NCI-H748 treated with DMSO at 0.1 percent for 48 hours (cell line): ENCODE data around the gene TEKT1.

Experiments used
- DNase-seq: peaks from one replicate; lab custom pipeline; 2025; lab: John Stamatoyannopoulos, UW

The TEKT1 gene

DNA sequence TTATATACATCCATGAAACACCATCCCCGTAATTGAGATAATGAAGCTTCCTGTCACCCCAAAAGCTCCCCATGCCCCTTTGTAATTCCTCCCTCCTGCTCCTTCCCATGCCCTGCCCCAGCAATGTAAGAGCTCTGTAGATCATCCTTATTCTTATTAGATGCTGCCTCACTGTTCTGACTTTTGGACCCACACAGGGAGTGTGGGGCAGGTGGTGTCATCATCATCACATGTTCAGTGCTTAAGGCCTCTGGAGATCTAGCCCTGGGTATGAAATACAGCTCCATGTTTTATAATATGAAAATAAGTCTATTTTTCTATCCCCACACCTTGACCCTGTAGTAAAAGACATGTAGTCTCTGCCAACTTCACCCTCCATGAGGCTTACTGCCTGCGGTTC lies 73.8 kb downstream of the TEKT1 start:
- DNase-seq: no peak

DNA sequence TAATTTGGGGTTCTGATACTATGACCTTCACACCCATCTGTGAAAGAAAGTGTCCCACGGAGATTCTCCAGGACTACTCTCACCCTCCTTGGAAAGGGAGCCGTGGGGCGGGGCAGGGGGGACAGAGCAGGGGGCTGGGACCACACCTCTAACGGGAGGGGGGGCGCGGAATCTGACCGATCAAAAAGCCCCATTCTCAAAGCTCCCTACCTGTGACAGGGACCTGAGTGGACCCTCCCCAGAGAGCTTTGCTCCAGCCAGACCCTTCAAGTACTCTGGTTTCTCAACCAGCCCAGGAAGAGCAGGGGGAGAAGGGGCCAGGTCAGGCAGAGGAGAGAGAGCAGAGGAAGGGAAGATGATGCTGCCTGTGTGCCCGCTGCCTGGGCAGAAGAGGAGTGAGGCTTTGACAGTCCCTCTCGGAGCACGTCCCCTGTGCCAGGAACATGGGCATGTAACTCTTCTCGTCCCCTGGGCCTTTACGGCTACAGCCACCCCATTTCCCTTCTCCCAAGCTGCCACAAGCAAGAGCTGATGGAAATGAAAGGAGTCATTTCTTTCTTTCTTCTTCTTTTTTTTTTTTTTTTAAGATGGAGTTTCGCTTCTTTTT lies 75.0 kb downstream of the TEKT1 start:
- DNase-seq: no peak

GRCh38 chr17:6755731-6756184 lies 75.8 kb downstream of the TEKT1 start, which contains the start of gene XAF1:
XAF1 (plus strand) TSS chr17:6756046; CDS start chr17:6756079, 33 bp downstream.
- no peak for DNase-seq

GRCh38 chr17:6755281-6755680 lies 76.2 kb downstream of the TEKT1 start:
- DNase-seq: no peak

DNA sequence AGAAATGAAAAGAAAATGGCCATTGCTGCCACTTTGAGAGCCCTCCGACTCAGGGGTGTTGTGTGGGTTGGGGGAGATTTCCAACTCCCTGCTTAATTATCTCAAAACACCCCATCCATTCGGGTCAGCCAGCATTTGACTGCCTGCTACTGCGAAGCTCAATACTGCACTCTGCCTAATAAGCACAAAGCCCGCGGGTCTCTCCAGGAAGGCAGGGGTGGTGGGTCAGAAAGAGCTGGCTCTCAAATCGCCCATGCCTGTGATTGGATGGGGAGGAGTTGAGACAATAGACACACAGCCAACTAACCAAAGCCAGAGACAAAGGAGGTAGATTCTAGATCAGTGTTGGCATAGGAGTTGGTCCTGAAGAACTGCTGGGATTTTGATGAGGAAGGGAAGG lies 78.0 kb downstream of the TEKT1 start:
- no peak for DNase-seq

DNA sequence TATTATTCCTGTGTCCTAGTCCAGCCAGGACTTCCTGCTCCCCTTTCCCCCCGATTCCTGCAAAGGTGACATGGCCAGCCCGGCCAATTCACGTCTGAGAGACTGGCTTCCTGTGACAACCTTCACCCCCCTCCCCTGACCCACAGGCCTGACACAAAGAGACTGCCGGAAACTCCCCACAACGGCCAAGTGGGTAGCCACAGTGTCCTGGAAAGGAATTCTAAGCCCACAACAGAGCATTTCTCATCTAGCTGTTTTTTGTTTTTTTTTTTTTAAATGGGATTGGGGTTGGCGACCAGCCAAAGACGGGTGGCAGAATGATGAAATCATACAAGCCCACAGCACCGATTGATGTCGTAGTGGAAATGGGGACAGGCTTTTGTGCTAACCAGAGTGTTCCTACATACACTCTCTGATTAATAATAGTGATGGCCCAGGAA lies 78.5 kb downstream of the TEKT1 start:
- DNase-seq: no peak

DNA sequence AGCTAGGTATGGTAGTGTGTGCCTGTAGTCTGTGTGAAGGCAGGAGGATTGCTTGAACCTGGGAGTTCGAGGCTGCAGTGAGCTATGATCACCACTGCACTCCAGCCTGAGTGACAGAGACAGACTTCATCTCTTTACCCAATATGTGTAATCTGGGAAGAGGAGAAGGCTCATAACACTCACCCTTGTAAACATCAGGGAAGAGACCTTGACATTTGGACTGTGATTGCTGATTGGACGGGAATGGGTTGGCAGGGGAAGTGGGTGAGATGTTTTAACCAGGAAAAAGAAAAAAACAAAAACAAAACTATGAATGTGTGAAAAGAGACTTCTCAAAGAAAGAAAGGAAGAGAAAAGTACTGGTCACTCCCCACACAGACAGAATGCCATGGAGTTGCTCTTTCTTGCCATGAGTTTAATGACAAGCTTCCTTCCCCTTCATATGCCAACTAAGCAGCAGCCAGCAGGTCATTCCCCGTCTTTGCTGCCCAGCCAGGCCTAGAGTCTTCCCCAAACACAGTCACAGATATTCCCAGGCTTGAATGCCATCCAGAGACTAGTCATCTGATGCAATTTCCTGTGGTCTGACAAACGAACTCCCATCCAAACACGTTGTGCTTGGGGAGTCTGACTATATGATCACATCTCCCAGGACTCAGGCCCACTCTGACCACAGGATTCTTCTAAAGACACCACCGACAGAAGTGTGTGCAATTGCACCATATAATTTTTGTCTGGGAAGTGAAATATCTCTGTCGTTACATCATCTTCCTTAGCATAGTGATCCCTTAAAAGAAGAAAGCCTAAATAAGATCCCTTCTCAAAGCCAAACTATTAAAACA lies 79.2 kb downstream of the TEKT1 start:
- no peak for DNase-seq

DNA sequence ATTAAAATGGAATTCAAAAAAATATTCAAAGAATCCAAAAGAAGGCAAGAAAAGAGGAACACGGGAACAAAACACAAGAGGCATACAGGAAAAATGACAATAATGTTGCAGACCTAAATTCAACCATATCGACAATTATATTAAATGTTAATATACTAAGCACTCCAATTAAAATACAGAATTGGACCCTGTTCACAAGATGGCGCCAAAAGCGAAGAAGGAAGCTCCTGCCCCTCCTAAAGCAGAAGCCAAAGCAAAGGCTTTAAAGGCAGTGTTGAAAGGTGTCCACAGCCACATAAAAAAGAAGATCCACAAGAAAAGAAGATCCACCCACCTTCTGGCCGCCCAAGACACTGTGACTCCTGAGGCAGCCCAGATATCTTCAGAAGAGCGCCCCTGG lies 82.0 kb downstream of the TEKT1 start:
- no peak for DNase-seq

DNA sequence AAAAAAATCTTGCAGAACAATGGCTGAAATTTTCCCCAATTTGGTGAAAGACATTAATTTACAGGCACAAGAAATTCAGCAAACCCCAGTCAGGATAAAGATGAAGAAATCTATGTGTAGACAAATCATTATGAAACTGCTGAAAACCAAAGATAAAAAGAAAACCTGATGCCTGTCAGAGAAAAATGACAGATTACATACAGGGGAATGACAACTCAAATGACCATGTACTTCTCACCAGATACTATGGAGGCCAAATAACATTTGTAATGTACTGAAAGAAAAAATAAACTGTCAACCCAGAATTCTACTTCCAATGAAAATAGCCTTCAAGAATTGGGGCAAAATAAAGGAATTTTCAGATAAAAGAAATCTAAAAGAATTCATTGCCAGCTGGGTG lies 82.9 kb downstream of the TEKT1 start:
- DNase-seq: no peak
